Right lobe of liver (tissue), 5 donors: ENCODE data around the gene CELA2A. TPM values are rescaled to one million over a fixed set of nuclear protein-coding genes. Genes with fewer than 3 reads are reported as not detected.

Source experiments
- total RNA-seq, 6 experiments: library from RNA; depleted of rRNA in 2 of 6; stranded (reverse); fragments of >200 nt in 2 of 6; fragmentation: NEBNext Ultra II Directional in 3 of 6; extraction: Animal tissue kit (Norgen Biotek cat#: 25700) in 3 of 6; gene quantifications; one replicate each; pipeline versions ENCODE4 v1.1.0 to v1.2.4, GENCODE V29; 2016 to 2023
- donor health status: DM: no; HTN: no; CAD: no.
- donor health status: DM: no; HTN: no; CAD: no.
- donor health status: DM: no; HTN: yes; CAD: no.
- donor health status: DM: no; HTN: yes; CAD: no.

CELA2A gene
- total RNA-seq, 6 experiments from 2014 or later = not detected

Other genes starting within 250 kb of the CELA2A start
- under 1 TPM in 3 of 6 experiments, not detected in 3; 0.06 to 0.53 (median 0.12) TPM for gene FHAD1, start 209.5 kb upstream of the CELA2A start, total RNA-seq
- gene EFHD2, start 46.8 kb upstream of the CELA2A start, total RNA-seq = 10 to 100 TPM in 5 of 6 experiments, 1 to 10 TPM in 1; 9.9 to 19.4 (median 15.6) TPM
- gene CTRC, start 18.3 kb upstream of the CELA2A start, total RNA-seq = not detected
- not detected for gene CELA2B, start 19.4 kb downstream of the CELA2A start, total RNA-seq
- 1 to 10 TPM; 2.3 to 9.0 (median 8.2) TPM for gene CASP9, start 67.5 kb downstream of the CELA2A start, total RNA-seq
- gene DNAJC16, start 70.1 kb downstream of the CELA2A start, total RNA-seq = 10 to 100 TPM in 4 of 6 experiments, 1 to 10 TPM in 2; 8.4 to 15.0 (median 11.9) TPM
- 10 to 100 TPM; 49.4 to 79.9 (median 66.1) TPM for gene AGMAT, start 128.3 kb downstream of the CELA2A start, total RNA-seq
- 10 to 100 TPM; 24.9 to 70.0 (median 42.9) TPM for gene DDI2, start 160.7 kb downstream of the CELA2A start, total RNA-seq
- 10 to 100 TPM; 15.6 to 27.9 (median 20.2) TPM for gene PLEKHM2, start 227.6 kb downstream of the CELA2A start, total RNA-seq